HepG2 (cell line): ENCODE measurements around the gene C11orf86. TPM values are rescaled to one million over a fixed set of nuclear protein-coding genes. Genes with fewer than 3 reads are reported as not detected.

Experiments used
- CC2D1A ChIP-seq: sonication (generic); formaldehyde crosslinking; IDR thresholded peaks from 2 replicates; pipeline ENCODE4 v1.8.1; 2023; ENCODE audit warnings: mild to moderate bottlenecking, missing genetic modification reagents
- DNMT3B ChIP-seq: conservative IDR thresholded peaks from 2 replicates; pipeline ENCODE4 v1.6.1; 2016; ENCODE audit warnings: missing biosample characterization, control low read depth
- GABPA ChIP-seq, 2 experiments: IDR thresholded peaks; 2 replicates each; pipeline ENCODE4 v1.6.1; 2011 to 2016; ENCODE audit warnings: low read depth in 2 of 2, low read length in 1 of 2, missing biosample characterization in 1 of 2, missing genetic modification characterization in 1 of 2
- GATAD2A ChIP-seq: IDR thresholded peaks from 2 replicates; pipeline ENCODE4 v1.6.1; 2016
- HCFC1 ChIP-seq: fragments of 150-350 bp; IDR thresholded peaks from 2 replicates; pipeline ENCODE4 v1.6.1; 2014; ENCODE audit warnings: low read depth, low read length
- HOXA3 ChIP-seq: sonication (generic); formaldehyde crosslinking; IDR thresholded peaks from 2 replicates; pipeline ENCODE4 v1.5.0; 2020; ENCODE audit warnings: missing genetic modification reagents
- SRY ChIP-seq: sonication (generic); formaldehyde crosslinking; IDR thresholded peaks from 2 replicates; pipeline ENCODE4 v1.8.0; 2022; ENCODE audit warnings: mild to moderate bottlenecking, missing genetic modification reagents
- SYNCRIP ChIP-seq: fragments of 200-400 bp; formaldehyde crosslinking; IDR thresholded peaks from 2 replicates; pipeline ENCODE4 v1.6.1; 2018; ENCODE audit warnings: mild to moderate bottlenecking, low read depth, low read length; ENCODE audit not compliant: insufficient read depth
- TBP ChIP-seq: sonication (generic); formaldehyde crosslinking; IDR thresholded peaks from 2 replicates; pipeline ENCODE4 v1.5.0; 2020; ENCODE audit warnings: missing genetic modification reagents
- U2AF2 ChIP-seq: fragments of 200-400 bp; formaldehyde crosslinking; IDR thresholded peaks from 2 replicates; pipeline ENCODE4 v1.6.1; 2017; ENCODE audit warnings: low read depth, mild to moderate bottlenecking, low read length
- ZFP36 ChIP-seq: fragments of 150-350 bp; IDR thresholded peaks from 2 replicates; pipeline ENCODE4 v1.6.1; 2018; ENCODE audit warnings: borderline replicate concordance, low read length, low read depth; ENCODE audit not compliant: partially characterized antibody
- ZKSCAN5 ChIP-seq: sonication (generic); formaldehyde crosslinking; IDR thresholded peaks from 2 replicates; pipeline ENCODE4 v1.5.1; 2020; ENCODE audit warnings: mild to moderate bottlenecking, missing genetic modification reagents
- ZNF17 ChIP-seq: sonication (generic); formaldehyde crosslinking; IDR thresholded peaks from 2 replicates; pipeline ENCODE4 v1.5.0; 2020; ENCODE audit warnings: mild to moderate bottlenecking, missing genetic modification reagents
- ZNF20 ChIP-seq: sonication (generic); formaldehyde crosslinking; IDR thresholded peaks from 2 replicates; pipeline ENCODE4 v1.4.0; 2020; ENCODE audit warnings: mild to moderate bottlenecking, moderate library complexity, missing genetic modification reagents
- ZNF564 ChIP-seq: sonication (generic); formaldehyde crosslinking; IDR thresholded peaks from 2 replicates; pipeline ENCODE4 v1.8.1; 2023; ENCODE audit warnings: mild to moderate bottlenecking, missing genetic modification reagents
- ZNF615 ChIP-seq: sonication (generic); formaldehyde crosslinking; IDR thresholded peaks from 2 replicates; pipeline ENCODE4 v1.5.0; 2020; ENCODE audit warnings: mild to moderate bottlenecking, missing genetic modification reagents, borderline replicate concordance
- ZSCAN22 ChIP-seq: sonication (generic); formaldehyde crosslinking; IDR thresholded peaks from 2 replicates; pipeline ENCODE4 v1.4.0; 2020; ENCODE audit warnings: mild to moderate bottlenecking, missing genetic modification reagents
- ZSCAN9 ChIP-seq: IDR thresholded peaks from 2 replicates; pipeline ENCODE4 v1.6.1; 2016; ENCODE audit warnings: borderline replicate concordance
- polyA plus RNA-seq, 8 experiments: library from polyadenylated mRNA; depleted of rRNA in 3 of 8; stranded (reverse) in 7 of 8; unstranded in 1 of 8; fragments of >200 nt; fragmentation: Illumina TruSeq in 4 of 8; extraction: Trizol in 4 of 8; gene quantifications; 2 replicates each; pipeline versions ENCODE4 v1.2.1 to v1.2.3, GENCODE V29; 2011 to 2016; ENCODE audit warnings: low read depth in 4 of 8, missing spikeins in 1 of 8, mixed read lengths in 1 of 8; ENCODE audit not compliant: insufficient read depth in 1 of 8
- total RNA-seq, 5 experiments: library from RNA; depleted of rRNA; stranded (reverse); fragments of >200 nt; fragmentation: Illumina TruSeq; extraction: Trizol; gene quantifications; 2 replicates each; pipeline ENCODE4 v1.2.3, GENCODE V29; 2016; ENCODE audit warnings: low read depth in 1 of 5
- TF ChIP-seq, protein P1 (sequence below): sonication (generic); formaldehyde crosslinking; IDR thresholded peaks from 2 replicates; pipeline ENCODE4 v1.4.0; 2020; ENCODE audit warnings: missing genetic modification reagents
- TF ChIP-seq, protein P2 (sequence below): sonication (generic); formaldehyde crosslinking; IDR thresholded peaks from 2 replicates; pipeline ENCODE4 v1.4.0; 2020; ENCODE audit warnings: missing genetic modification reagents, low read depth, mild to moderate bottlenecking, borderline replicate concordance
- TF ChIP-seq, protein P3 (sequence below): sonication (generic); formaldehyde crosslinking; IDR thresholded peaks from 2 replicates; pipeline ENCODE4 v1.4.0; 2020; ENCODE audit warnings: missing genetic modification reagents, borderline replicate concordance
- TF ChIP-seq, protein P4 (sequence below), 2 experiments: fragments of 450-650 bp in 1 of 2; sonication (generic) in 1 of 2; formaldehyde crosslinking; IDR thresholded peaks; 2 replicates each; pipeline versions ENCODE4 v1.5.0 to v1.8.0; 2020 to 2022; ENCODE audit warnings: mild to moderate bottlenecking in 1 of 2, missing genetic modification reagents in 1 of 2
- TF ChIP-seq, protein P5 (sequence below): sonication (generic); formaldehyde crosslinking; IDR thresholded peaks from 2 replicates; pipeline ENCODE4 v1.9.0; 2022; ENCODE audit warnings: low read depth, missing genetic modification reagents

The C11orf86 gene
- total and polyA plus RNA-seq, 2 of the 13 experiments (the other 11 are each of a cell fraction or from before 2014, with no cell fraction given), result 0.11 to 0.18 TPM

DNA sequence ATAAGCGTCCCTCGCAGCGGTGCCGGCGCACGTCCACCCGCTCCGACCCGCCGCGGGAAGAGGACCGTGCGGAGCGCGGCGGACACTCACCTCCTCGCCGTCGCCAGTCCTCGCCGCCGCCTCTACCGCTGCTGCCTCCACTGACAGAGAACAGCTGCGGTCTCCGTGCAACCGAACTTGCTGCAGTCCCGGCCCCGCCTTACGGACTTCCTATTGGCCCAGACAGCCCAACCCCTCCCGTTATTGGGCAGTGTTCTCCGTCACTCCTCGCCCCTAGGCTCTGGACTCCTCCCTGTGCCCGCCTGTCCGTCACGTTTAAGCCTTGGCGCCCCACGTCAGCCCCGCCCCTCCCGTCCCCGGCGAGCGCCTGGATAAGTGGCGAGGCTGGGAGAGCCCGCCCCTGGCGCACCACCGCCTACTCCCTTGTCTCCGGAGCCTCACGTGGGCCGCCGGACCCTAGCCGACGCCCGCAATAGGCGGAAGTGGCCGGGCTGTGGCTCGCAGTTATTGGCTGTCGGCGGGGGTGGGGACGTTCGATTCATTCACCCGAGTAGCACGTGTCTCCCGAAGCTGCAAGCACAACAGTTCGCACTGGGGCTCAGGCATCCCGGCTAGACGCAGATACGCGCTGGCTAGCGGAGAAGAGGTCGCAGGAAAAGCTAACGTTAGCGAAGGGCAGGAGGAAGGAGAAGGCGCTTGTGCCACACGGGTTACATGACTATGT, 16.7 kb upstream of the C11orf86 start, which contains the start of gene PC (continued):
- TF ChIP-seq SYNCRIP, result no peak
- TF ChIP-seq, protein P1, sequence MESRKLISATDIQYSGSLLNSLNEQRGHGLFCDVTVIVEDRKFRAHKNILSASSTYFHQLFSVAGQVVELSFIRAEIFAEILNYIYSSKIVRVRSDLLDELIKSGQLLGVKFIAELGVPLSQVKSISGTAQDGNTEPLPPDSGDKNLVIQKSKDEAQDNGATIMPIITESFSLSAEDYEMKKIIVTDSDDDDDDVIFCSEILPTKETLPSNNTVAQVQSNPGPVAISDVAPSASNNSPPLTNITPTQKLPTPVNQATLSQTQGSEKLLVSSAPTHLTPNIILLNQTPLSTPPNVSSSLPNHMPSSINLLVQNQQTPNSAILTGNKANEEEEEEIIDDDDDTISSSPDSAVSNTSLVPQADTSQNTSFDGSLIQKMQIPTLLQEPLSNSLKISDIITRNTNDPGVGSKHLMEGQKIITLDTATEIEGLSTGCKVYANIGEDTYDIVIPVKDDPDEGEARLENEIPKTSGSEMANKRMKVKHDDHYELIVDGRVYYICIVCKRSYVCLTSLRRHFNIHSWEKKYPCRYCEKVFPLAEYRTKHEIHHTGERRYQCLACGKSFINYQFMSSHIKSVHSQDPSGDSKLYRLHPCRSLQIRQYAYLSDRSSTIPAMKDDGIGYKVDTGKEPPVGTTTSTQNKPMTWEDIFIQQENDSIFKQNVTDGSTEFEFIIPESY (CRISPR knock-in tag), result peak; percentile 73
- TF ChIP-seq, protein P2, sequence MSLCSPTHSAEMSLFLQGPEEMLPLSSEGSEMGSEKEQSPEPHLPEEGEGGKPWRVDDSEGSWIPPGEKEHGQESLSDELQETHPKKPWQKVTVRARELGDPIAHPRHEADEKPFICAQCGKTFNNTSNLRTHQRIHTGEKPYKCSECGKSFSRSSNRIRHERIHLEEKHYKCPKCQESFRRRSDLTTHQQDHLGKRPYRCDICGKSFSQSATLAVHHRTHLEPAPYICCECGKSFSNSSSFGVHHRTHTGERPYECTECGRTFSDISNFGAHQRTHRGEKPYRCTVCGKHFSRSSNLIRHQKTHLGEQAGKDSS (CRISPR knock-in tag), result 0 out of 2 replicates have a peak, but pooled peaks have one; percentile 45
- TF ChIP-seq ZSCAN9 (CRISPR knock-in tag), result peak; percentile 71; the same call in 1 of the 2 replicates
- peak; percentile 60 for TF ChIP-seq HOXA3 (CRISPR knock-in tag)
- TF ChIP-seq, protein P3, sequence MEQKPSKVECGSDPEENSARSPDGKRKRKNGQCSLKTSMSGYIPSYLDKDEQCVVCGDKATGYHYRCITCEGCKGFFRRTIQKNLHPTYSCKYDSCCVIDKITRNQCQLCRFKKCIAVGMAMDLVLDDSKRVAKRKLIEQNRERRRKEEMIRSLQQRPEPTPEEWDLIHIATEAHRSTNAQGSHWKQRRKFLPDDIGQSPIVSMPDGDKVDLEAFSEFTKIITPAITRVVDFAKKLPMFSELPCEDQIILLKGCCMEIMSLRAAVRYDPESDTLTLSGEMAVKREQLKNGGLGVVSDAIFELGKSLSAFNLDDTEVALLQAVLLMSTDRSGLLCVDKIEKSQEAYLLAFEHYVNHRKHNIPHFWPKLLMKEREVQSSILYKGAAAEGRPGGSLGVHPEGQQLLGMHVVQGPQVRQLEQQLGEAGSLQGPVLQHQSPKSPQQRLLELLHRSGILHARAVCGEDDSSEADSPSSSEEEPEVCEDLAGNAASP, result peak; percentile 61; the same call in 1 of the 2 replicates
- peak; percentile 90 for TF ChIP-seq DNMT3B (CRISPR knock-in tag)
- peak; percentile 89 for TF ChIP-seq ZKSCAN5 (CRISPR knock-in tag)
- TF ChIP-seq ZNF20 (CRISPR knock-in tag), result no peak
- peak; percentile 60 for TF ChIP-seq GATAD2A (CRISPR knock-in tag)
- TF ChIP-seq, protein P4, sequence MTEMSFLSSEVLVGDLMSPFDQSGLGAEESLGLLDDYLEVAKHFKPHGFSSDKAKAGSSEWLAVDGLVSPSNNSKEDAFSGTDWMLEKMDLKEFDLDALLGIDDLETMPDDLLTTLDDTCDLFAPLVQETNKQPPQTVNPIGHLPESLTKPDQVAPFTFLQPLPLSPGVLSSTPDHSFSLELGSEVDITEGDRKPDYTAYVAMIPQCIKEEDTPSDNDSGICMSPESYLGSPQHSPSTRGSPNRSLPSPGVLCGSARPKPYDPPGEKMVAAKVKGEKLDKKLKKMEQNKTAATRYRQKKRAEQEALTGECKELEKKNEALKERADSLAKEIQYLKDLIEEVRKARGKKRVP (CRISPR knock-in tag; IDR thresholded peaks at IDR 0.05), result peak in 1 of 2 experiments; percentile 68; a peak in 2 of 4 replicates
- TF ChIP-seq HCFC1, result no peak; the same call in 1 of the 2 replicates
- TF ChIP-seq CC2D1A, result peak; percentile 88; the same call in 1 of the 2 replicates
- no peak for TF ChIP-seq ZNF615 (CRISPR knock-in tag)
- TF ChIP-seq ZNF564 (CRISPR knock-in tag), result peak; percentile 56; the same call in 1 of the 2 replicates
- peak; percentile 21; the same call in 1 of the 2 replicates for TF ChIP-seq GABPA (IDR thresholded peaks at IDR 0.05; ENCODE audit: low read depth, low read length)
- peak; percentile 85 for TF ChIP-seq GABPA (CRISPR knock-in tag; IDR thresholded peaks at IDR 0.05; ENCODE audit: low read depth)
- no peak for TF ChIP-seq ZFP36
- TF ChIP-seq ZNF17 (CRISPR knock-in tag), result no peak
- TF ChIP-seq, protein P5, sequence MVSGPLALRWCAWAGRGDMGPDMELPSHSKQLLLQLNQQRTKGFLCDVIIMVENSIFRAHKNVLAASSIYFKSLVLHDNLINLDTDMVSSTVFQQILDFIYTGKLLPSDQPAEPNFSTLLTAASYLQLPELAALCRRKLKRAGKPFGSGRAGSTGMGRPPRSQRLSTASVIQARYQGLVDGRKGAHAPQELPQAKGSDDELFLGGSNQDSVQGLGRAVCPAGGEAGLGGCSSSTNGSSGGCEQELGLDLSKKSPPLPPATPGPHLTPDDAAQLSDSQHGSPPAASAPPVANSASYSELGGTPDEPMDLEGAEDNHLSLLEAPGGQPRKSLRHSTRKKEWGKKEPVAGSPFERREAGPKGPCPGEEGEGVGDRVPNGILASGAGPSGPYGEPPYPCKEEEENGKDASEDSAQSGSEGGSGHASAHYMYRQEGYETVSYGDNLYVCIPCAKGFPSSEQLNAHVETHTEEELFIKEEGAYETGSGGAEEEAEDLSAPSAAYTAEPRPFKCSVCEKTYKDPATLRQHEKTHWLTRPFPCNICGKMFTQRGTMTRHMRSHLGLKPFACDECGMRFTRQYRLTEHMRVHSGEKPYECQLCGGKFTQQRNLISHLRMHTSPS (CRISPR knock-in tag), result no peak
- 0 out of 2 replicates have a peak, but pooled peaks have one; percentile 33 for TF ChIP-seq U2AF2
- TF ChIP-seq SRY (CRISPR knock-in tag), result peak; percentile 83
- TF ChIP-seq ZSCAN22 (CRISPR knock-in tag), result 0 out of 2 replicates have a peak, but pooled peaks have one; percentile 1
- no peak for TF ChIP-seq TBP (CRISPR knock-in tag)
